GM10248 (cell line): Measurements from ENCODE around the gene DYRK1A.

ENCODE experiments used
- CTCF ChIA-PET: fragments of 300-600 bp; sonication (Branson Sonifier 250); formaldehyde crosslinking; extraction: SDS; loops from one replicate; lab custom pipeline; 2021; ENCODE audit warnings: antibody characterized with exemption; lab: Yijun Ruan, JAX
- POLR2A ChIA-PET: fragments of 350-650 bp; sonication (Branson Sonifier 250); formaldehyde crosslinking; extraction: SDS; loops from one replicate; lab custom pipeline; 2020; ENCODE audit warnings: antibody characterized with exemption; lab: Yijun Ruan, JAX
- DNase-seq: peaks from one replicate; pipeline ENCODE4 v3.0.0; 2012; ENCODE audit errors: extremely low spot score
- TF ChIP-seq, protein P1 (sequence below): IDR thresholded peaks from 2 replicates; pipeline ENCODE4 v1.5.1; 2012; ENCODE audit warnings: mild to moderate bottlenecking, low read depth; ENCODE audit errors: extremely low read depth, missing control alignments, control extremely low read depth

The DYRK1A gene

DNA sequence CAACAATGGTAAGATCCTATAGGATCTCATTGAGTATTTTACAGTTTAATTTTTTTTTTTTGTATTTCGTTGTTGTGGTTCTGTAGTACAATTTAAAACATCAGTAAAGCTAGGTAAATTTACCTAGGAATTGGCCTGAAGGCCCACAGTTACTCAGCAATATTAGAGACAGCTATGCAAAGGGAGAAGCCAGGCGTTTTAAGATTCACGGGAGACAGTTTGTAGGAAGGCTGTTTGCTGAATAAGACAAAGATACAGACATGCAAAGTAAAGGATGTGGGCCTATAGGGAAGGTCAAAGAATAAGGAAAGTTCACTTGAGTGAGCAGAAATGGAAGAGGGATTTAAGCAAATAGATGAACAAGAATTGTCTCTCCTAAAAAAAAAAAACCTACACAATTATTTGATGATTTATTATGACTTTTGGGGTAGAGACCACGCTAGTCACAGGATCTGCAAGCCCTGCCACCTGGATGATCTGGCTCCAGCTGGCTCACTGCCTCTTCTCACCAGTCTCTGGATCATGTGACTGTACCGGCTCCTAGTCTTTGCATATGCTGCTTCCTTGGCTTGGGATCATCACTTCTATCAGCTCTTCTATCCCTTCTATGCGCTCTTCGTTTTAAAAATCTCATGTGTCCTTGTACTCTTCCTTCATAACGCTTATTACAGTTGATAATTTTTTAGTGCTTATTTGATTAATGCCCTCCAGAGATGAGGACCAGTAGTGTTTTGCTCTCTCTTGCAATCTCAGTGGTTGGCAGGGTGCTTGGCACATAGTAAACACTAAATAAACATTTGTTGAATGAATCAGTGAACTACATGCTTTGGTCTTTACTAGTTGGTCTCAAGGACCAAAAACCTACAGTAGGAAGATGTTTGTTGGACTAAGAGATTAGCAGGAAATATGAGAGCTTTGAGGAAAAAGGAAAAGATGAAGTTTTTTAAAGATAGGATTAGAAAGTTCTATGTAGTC is 14.1 kb downstream of the DYRK1A start:
- TF ChIP-seq, protein P1, sequence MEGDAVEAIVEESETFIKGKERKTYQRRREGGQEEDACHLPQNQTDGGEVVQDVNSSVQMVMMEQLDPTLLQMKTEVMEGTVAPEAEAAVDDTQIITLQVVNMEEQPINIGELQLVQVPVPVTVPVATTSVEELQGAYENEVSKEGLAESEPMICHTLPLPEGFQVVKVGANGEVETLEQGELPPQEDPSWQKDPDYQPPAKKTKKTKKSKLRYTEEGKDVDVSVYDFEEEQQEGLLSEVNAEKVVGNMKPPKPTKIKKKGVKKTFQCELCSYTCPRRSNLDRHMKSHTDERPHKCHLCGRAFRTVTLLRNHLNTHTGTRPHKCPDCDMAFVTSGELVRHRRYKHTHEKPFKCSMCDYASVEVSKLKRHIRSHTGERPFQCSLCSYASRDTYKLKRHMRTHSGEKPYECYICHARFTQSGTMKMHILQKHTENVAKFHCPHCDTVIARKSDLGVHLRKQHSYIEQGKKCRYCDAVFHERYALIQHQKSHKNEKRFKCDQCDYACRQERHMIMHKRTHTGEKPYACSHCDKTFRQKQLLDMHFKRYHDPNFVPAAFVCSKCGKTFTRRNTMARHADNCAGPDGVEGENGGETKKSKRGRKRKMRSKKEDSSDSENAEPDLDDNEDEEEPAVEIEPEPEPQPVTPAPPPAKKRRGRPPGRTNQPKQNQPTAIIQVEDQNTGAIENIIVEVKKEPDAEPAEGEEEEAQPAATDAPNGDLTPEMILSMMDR, result no peak
- ChIA-PET POLR2A (interaction anchor here (0.6 to 0.7 kb wide), 2 partner anchors 14 to 192 kb away, joined by 3 read pairs; no protein-coding TSS in a partner anchor), CTCF (interaction anchor here (1.9 to 6.5 kb wide), 2 partner anchors 7 to 11 kb away, joined by 6 to 32 read pairs; no protein-coding TSS in a partner anchor)
- no peak for DNase-seq

DNA sequence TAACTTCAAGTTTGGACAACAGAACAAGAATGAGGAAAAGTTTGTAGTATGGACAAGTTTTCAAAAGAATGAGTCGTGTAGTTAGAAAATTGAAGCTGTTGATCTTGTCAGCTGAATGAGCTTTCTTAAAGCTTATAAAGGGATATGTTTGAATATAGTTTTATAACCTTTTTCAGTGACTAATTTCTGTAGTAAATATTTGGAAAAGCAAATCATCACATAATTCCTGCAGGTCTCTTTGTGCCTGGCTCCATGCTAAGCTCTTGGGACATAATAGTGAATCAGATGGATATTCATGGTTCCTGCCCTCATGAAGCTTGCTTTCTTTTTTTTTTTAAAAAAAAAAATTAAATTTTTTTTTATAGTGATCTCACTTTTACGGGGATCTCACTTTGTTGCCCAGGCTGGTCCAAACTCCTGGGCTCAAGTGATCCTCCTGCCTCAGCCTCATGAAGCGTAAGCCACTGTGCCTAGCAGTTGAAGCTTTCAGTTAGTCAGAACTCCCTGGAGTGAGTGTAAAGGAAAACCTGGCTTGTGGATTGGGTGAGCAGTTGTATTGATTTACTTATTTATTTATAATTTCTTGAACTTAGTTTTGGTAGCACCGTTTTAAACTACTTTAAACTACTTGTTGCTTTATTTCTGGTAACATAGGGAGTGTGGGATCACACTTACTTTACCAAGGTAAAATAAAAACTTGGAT is 15.5 kb downstream of the DYRK1A start:
- CTCF ChIA-PET, result interaction anchor here (0.9 to 6.5 kb wide), 3 partner anchors 8 to 11 kb away, joined by 3 to 32 read pairs (median 8); no protein-coding TSS in a partner anchor
- POLR2A ChIA-PET, result no interaction called here
- TF ChIP-seq, protein P1, result no peak
- DNase-seq, result no peak

DNA sequence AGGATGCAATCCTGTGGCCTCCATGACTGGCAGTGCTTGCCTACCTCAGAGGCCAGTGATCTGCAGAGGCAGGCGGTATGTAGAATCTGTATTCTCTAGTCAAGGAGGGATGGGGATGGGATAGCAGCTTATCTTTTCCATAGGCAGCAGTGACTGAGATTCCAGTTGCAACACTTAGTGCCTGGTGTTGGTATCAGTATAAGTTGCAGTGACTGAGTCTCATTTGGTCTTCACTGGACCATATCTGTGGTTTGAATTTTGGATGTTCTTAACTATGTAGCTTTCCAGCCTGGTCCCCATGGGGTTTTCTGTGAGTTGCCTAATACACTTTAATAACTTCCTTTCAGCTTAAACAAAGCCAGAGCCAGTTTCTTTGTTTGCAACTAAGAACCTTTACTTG is 16.5 kb downstream of the DYRK1A start:
- TF ChIP-seq, protein P1, result no peak
- ChIA-PET POLR2A (no interaction called here), CTCF (interaction anchor here (2.1 to 6.5 kb wide), 2 partner anchors 9 to 12 kb away, joined by 8 to 32 read pairs; no protein-coding TSS in a partner anchor)
- DNase-seq, result no peak

DNA sequence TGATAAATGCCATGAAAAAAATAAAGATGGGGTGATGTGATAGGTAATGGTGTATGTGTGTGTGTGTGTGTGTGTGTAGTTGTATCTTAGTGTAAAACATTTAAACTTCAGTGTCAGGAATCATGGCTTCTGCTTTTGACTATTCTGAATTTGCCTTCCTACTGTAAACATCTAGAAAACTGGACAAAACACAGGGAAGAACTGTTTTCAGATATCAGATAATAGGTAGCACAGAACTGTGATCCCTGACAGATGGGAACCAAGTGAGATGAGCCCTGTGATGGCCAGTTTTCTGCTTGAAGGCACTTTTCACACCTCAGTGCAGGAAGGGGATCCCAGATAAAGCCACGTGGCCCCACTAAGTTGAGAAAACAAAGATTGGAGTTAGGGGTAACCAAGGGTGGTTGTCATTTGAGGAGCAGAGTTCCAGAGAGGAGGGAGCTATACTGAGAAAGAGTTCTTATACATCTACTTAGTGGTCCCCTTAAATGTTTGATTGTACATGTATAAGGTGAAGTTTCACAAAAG is 17.3 kb downstream of the DYRK1A start:
- POLR2A ChIA-PET, result no interaction called here
- TF ChIP-seq, protein P1, result no peak

DNA sequence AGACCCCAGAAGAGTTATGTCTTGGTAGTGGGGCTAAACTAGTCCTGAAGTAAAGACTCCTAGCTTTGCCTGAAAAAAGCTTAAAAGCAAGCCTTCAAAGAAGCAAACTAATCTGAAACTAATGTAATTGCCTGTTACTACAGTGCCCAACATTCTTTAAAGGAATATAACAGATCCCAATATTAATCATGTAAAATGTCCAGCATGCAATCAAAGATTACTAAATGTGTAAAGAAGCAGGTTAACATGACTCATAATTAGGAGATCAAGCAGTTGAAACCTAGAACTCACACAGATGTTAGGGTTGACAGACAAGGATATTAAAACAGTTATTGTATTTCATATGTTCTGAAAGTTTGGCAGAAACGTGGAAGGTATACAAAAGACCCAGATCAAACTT is 17.8 kb downstream of the DYRK1A start:
- DNase-seq, result no peak
- ChIA-PET CTCF (interaction anchor here (1.5 to 6.5 kb wide), 2 partner anchors 11 to 21 kb away, joined by 3 to 32 read pairs; no protein-coding TSS in a partner anchor), POLR2A (no interaction called here)
- TF ChIP-seq, protein P1, result no peak

More for the DNA sequence above, 17.3 kb downstream of the DYRK1A start:
- DNase-seq, result no peak
- CTCF ChIA-PET, result interaction anchor here (1.5 to 6.5 kb wide), 3 partner anchors 10 to 21 kb away, joined by 3 to 32 read pairs (median 8); no protein-coding TSS in a partner anchor

DNA sequence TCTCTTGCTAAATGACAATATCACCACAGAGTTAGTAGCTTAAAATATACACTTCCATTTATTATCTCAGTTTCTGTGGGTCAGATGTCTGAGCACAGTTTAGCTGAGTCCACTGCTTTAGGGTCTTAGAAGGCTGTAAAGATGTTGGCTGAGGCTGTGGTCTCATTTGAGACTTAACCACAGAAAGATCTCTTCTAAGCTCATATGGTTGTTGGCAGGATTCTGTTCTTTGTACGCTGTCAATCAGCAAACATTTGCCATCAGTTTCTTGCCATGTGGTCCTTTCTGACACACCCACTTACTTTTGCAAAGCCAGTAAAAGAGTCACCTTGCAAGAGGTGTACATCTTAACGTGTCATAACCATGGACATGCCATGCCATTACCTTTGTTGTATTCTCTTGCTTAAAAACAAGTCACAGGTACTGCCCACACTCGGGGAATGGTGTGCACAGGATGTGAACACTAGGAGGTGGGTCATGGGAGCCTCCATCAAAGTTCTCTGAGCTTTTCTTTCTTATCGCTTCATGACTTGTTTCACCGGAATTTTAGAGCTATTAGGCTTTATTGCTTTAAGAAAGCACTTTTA is 18.7 kb downstream of the DYRK1A start:
- ChIA-PET CTCF (interaction anchor here (0.7 to 6.5 kb wide), 8 partner anchors 9 to 172 kb away, joined by 3 to 32 read pairs (median 4); no protein-coding TSS in a partner anchor), POLR2A (no interaction called here)
- DNase-seq, result no peak
- TF ChIP-seq, protein P1, result no peak
